Hindlimb muscle (tissue), 1 donor: ENCODE data around the gene STK35. TPM values are rescaled to one million over a fixed set of nuclear protein-coding genes. Genes with fewer than 3 reads are reported as not detected.
A peak's percentile ranks its signal among the peaks of the same experiment; 100 is the strongest.

Experiments used
- DNase-seq: peaks from one replicate; pipeline ENCODE4 v3.0.0-alpha.2; 2013
- polyA plus RNA-seq: library from polyadenylated mRNA; unstranded; fragments of 120-200 nt; gene quantifications from one replicate; pipeline ENCODE4 v1.2.1, GENCODE V29; 2013; ENCODE audit not compliant: insufficient read length

STK35 gene
- polyA plus RNA-seq, 1 donor: 8.4 TPM

GRCh38 chr20:2108498-2108897 lies 6.9 kb downstream of the STK35 start:
- no peak for DNase-seq

DNA sequence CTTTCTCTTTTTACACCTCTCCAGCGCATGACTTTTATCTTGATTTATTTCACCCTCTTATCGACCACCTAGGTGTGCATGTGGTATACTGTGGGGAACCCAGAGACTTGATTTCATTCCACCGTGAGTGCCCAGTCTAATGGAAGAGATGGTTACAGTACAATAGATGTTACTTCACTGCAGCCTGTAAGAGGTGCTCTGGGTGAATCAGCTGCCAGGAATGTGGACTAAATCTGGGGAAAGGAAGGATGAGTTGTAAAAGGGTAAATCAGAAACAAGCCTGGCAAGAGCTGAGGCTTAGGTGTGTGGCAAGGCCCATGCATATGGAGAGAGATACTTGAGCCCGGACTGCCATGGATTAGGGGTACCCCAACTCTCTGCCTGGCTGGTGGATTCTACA lies 7.4 kb downstream of the STK35 start:
- DNase-seq: no peak

GRCh38 chr20:2109425-2110210 lies 8.0 kb downstream of the STK35 start:
- DNase-seq: no peak

DNA sequence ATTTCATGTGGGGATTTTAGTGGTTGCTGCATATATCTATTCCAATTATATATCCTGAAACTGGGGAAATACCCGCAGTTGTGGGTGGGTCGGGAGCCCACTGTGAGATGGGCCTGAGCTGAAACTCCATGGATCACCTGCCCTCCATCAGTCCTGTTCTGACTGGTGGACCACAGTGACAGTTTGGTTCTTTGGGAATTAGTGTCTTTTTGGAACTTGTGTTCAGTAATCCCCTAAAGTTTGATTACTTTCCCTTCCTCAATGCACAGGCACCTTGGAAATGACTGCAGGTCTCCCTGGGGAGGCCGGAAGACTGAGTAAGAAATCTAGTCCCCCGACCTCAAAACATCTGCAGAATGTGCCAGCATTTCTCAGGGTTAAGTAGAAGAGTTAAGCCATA lies 11.3 kb downstream of the STK35 start:
- DNase-seq: no peak

GRCh38 chr20:2114127-2114959 lies 12.7 kb downstream of the STK35 start:
- peak; percentile 23 for DNase-seq

GRCh38 chr20:2114990-2115681 lies 13.5 kb downstream of the STK35 start:
- DNase-seq: peak; percentile 25

DNA sequence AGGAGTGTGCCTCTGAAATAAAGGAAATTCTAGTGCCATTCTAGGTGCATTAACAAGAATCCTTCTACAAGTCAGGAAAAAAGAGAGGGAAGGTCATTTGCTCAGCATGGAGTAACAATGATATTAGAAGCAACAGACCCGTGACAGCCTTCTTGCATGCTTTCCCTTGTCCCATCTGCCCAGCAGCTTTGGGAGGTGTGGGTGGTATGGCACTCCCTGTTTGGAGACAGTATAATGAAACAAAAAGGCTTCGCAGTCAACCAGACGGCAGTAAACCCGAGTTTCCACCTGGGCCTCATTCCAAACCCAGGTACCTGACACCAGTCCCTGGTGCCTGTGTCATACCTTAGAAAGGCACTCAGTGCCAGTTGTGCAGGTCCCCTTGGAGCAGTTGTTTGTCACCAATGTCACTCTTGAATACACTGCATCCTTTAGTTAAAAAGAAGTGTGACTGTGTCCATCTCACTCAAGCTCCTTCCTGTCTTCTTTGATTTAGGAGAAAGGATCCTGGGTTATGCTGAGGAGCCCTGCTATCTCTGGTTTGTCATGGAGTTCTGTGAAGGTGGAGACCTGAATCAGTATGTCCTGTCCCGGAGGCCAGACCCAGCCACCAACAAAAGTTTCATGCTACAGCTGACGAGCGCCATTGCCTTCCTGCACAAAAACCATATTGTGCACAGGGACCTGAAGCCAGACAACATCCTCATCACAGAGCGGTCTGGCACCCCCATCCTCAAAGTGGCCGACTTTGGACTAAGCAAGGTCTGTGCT lies 14.7 kb downstream of the STK35 start:
- no peak for DNase-seq

DNA sequence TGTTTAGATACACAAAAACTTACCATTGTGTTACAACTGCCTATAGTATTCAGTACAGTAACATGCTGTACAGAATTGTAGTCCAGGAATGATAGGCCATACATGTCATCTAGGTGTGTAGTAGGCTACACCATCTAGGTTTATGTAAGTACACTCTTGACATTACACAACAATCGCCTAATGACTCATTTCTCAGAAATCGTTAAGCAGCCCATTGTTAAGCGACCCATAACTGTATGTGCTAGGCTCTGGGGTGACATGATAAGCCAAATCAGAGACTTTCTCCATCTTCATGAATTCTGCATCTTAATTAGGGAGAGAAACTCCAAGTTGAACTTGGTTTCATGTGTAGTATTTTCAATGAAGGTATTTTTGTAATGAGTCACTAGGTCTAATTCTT lies 17.2 kb downstream of the STK35 start:
- DNase-seq: no peak

DNA sequence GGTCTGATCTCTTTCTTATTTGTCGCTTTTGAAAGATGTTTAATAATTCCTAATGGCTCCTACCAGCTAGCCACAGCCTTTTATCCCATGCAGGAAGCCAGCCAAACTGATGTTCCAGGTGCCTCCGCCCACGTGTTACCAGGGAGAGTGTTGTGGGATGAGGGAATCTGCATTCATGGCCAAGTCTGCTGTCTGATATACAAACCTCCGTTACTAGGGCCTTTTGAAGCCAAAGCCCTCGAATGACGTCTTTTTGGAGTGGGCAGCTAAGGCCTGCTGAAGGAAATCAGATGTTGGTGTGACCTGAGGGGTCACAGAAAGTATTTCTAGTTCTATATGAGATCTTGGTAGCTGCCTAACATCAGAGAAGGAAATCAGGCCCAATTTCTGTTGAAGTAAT lies 21.3 kb downstream of the STK35 start:
- DNase-seq: no peak

DNA sequence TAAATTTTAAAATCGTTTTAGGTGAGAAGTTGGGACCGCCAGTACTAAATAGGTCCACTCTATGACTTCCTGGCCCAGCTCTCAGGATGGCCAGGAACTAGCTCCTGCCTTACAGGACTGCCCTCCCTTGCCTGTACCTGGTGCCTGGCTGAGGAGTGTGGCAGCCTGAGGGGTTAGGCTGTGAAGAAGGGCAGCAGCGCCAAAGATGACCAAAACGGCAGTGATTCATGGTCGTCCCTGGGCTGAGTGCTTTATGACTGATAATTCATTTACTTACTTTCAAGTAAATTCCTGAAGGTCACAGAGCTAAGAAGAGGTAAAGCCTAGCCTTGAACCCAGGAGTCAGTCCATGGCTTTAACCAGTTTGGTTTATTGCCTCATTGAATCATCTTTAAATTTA lies 22.1 kb downstream of the STK35 start:
- no peak for DNase-seq

- DNase-seq: no peak
These were observed 23.1 kb downstream of the STK35 start for GRCh38 chr20:2124564-2125213.

GRCh38 chr20:2125474-2126112 lies 24.0 kb downstream of the STK35 start:
- DNase-seq: no peak

DNA sequence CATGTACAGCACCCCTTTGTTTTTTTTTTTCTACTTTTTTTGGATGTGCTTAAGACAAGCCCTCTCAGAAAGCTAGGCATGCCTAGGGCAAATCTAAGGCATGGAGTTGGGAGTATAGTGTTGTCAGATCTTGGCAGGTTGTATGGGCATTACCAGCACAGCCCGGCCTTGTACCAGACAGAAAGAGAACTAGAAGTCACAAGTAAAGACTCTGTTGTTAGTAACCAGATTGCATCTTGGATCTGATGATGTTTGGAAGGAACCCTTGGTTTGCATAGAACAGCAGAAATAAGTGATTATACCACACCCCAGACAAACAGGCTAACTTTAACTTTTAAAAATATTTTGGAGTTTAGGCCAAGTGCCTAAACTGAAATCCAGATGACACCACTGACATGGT lies 25.6 kb downstream of the STK35 start:
- no peak for DNase-seq

DNA sequence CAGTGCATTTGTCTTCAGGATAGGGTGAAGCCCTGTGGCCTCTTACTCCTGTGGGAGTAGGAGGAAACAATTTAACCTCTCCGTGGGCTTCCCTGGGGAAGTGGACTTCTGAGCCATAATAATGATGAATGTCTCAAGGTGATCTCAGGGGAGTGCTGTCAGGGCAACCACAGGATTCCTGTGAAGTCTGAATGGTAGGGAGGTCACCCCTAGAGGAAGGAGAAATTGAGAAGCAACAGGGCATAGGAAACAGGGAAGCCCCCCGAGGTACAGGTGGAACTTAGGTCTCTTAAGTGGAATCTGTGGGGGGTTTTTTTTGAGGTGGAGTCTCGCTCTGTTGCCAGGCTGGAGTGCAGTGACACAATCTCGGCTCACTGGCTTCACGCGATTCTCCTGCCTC lies 26.9 kb downstream of the STK35 start:
- no peak for DNase-seq

GRCh38 chr20:2130062-2130591 lies 28.5 kb downstream of the STK35 start:
- DNase-seq: no peak

DNA sequence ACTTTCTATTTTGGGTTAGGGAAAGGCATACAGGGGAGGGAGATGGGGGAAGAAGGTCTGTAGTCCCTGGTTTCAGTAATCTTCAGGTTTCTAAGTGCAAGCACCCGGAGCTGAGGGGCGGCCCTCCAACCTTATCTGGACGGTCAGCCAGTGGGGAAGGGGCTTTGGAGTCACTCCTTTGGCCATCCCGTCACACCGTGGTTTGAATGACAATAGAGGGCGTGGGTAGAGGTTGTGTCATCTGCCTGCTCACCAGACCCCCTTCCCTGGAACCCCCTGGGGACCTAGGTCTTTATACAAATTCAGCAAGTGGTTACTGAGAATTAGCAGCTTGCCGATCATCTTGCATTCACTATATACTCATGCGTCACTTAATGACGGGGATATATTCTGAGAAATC lies 29.1 kb downstream of the STK35 start:
- no peak for DNase-seq

DNA sequence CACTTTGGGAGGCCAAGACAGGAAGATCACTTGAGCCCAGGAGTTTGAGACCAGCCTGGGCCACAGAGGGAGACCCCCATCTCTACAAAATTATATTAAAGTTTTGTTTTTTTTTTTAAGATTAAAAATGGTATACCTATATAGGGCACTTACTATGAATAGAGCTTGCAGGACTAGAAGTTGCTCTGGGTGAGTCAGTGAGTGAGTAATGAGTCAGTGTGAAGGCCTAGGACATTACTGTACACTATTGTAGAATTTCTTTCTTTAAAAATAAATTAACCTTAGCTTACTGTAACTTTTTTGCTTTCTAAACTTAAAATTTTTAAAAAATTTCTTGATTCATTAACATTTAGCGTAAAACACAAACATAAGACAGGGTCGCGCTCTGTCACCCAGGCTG lies 29.7 kb downstream of the STK35 start:
- no peak for DNase-seq

- no peak for DNase-seq
These were observed 30.9 kb downstream of the STK35 start for GRCh38 chr20:2132461-2132901.

- no peak for DNase-seq
These were observed 31.9 kb downstream of the STK35 start for GRCh38 chr20:2133318-2134183.

DNA sequence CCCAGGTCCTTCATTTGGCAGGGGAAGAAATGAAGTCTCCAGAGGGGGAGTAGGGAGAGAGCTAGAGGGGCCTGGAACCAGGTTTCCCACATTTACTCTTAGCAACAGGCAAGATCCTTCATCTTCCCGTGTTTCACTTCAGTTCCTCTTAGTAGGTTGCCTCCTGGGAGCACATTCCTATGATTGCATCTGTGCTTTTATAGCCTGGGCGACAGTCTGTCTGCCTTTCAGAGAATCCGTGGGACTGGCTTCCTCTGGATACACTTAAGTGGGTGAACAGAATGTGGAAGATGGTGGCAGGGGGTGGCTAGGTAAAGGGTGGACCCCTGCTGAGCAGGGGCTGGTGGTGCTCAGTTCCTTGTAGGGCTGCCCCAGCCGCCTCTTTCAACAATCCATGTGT lies 33.4 kb downstream of the STK35 start:
- no peak for DNase-seq
